HG03378 (cell line): Measurements from ENCODE around the gene PLEKHG7.
"Not testable (repeated sequence)": the region's sequence is repeated elsewhere in the genome, so short reads cannot be mapped to it uniquely, and the experiment has no call there.

ENCODE experiments used
- ATAC-seq: cut with Tn5 transposase; IDR thresholded peaks from one replicate; pipeline ENCODE4 v1.9.1; 2021; ENCODE audit warnings: mild to moderate bottlenecking, moderate library complexity; ENCODE audit not compliant: unreplicated experiment

Gene PLEKHG7

GRCh38 chr12:92702754-92703679 lies at the start of gene PLEKHG7:
Gene PLEKHG7, plus strand, starts transcription at chr12:92702989. Its CDS starts 3,643 bp downstream, at chr12:92706632.
- ATAC-seq = peak; percentile 94

GRCh38 chr12:92654256-92654655 lies 48.5 kb upstream of the PLEKHG7 start:
- ATAC-seq = not testable (repeated sequence)

- ATAC-seq = no peak
Measured at GRCh38 chr12:92654929-92655328, 47.9 kb upstream of the PLEKHG7 start.

GRCh38 chr12:92656911-92657310 lies 45.9 kb upstream of the PLEKHG7 start:
- ATAC-seq = no peak

- ATAC-seq = no peak
Measured at GRCh38 chr12:92657770-92658169, 45.0 kb upstream of the PLEKHG7 start.

- no peak for ATAC-seq
Measured at GRCh38 chr12:92658611-92659010, 44.2 kb upstream of the PLEKHG7 start.

- no peak for ATAC-seq
Measured at GRCh38 chr12:92661269-92661668, 41.5 kb upstream of the PLEKHG7 start.

GRCh38 chr12:92665496-92665895 lies 37.3 kb upstream of the PLEKHG7 start:
- no peak for ATAC-seq

GRCh38 chr12:92668739-92669138 lies 34.0 kb upstream of the PLEKHG7 start:
- no peak for ATAC-seq

- not testable (repeated sequence) for ATAC-seq
Measured at GRCh38 chr12:92671524-92671923, 31.3 kb upstream of the PLEKHG7 start.

GRCh38 chr12:92673756-92674155 lies 29.0 kb upstream of the PLEKHG7 start:
- peak; percentile 91 for ATAC-seq

- no peak for ATAC-seq
Measured at GRCh38 chr12:92674500-92674899, 28.3 kb upstream of the PLEKHG7 start.

- no peak for ATAC-seq
Measured at GRCh38 chr12:92675092-92675865, 27.5 kb upstream of the PLEKHG7 start.

- ATAC-seq = no peak
Measured at GRCh38 chr12:92676710-92677109, 26.1 kb upstream of the PLEKHG7 start.

- ATAC-seq = no peak
Measured at GRCh38 chr12:92690601-92691000, 12.2 kb upstream of the PLEKHG7 start.

- ATAC-seq = no peak
Measured at GRCh38 chr12:92695056-92695455, 7.7 kb upstream of the PLEKHG7 start.

GRCh38 chr12:92695577-92695976 lies 7.2 kb upstream of the PLEKHG7 start:
- no peak for ATAC-seq

GRCh38 chr12:92696216-92696615 lies 6.6 kb upstream of the PLEKHG7 start:
- ATAC-seq = no peak

GRCh38 chr12:92698474-92698873 lies 4.3 kb upstream of the PLEKHG7 start:
- ATAC-seq = no peak

- no peak for ATAC-seq
Measured at GRCh38 chr12:92701441-92701840, 1.3 kb upstream of the PLEKHG7 start.

GRCh38 chr12:92703786-92704185 lies 997 bp downstream of the PLEKHG7 start:
- ATAC-seq = no peak

GRCh38 chr12:92706594-92706993 lies 3.8 kb downstream of the PLEKHG7 start:
- ATAC-seq = no peak
